ENCODE results near the gene HIVEP3. TPM values are rescaled to one million over a fixed set of nuclear protein-coding genes. Genes with fewer than 3 reads are reported as not detected.
A peak's percentile ranks its signal among the peaks of the same experiment; 100 is the strongest.

HIVEP3 gene
- total RNA-seq, 1 experiment from 2014 or later = 11.0 TPM

DNA sequence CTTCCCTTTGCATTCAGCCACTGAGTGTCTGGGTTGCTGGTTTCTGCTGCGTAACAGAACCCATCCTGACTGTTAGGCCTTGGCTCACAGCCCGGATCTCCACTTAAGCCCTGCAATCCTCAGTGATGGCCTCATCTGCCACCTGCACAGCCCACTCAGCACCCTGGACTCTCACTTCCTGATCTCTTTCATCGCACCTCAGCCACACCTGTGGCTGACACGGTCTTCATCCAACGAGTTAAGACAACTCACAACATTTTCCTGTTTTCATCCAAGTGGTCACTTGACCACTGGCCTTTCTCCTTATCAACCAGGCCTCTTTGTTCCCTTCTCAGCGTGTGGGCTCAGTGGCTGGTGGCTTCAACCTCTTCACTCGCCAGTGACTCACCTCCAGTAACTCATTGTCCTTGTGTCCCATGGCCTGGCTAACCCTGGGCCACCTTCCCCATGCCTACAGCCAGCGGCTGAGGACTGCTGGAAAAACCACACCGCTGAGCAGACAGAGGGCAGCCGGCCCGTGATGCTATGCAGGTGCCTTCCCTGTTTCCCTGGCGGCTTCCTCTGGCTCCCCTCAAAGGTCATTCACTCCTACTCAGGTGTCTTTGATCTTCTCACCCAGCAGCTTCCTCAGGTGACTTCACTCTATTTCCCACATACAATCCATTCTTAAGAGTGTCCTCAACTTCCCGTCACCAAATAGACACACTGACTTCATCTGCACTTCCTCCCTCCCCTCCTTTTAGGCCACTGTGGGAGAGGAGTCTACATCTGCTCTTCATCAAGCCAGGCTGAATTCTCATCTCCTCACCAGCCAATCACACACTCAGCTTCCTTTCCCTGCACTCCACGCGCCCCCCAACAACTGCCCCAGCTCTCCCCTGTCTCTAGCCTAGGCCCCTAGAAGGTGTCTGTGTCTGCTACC lies 414.3 kb downstream of the HIVEP3 start:
- CTCF ChIA-PET = interaction anchor here (0.7 kb wide), 1 partner anchor 122 kb away, joined by 3 read pairs; no protein-coding TSS in a partner anchor
- DNase-seq = peak; percentile 81 to 96
- no peaks in the 10 kb centered on the region for H3K9me3 ChIP-seq (ENCODE audit: insufficient read depth, low read depth)
- H4K20me1 ChIP-seq (ENCODE audit: insufficient read depth) = no peaks in the 10 kb centered on the region; the same call in 1 of the 2 replicates
- H3K4me2 ChIP-seq = peak overlapping the region; percentile 43
- TF ChIP-seq, protein P1, sequence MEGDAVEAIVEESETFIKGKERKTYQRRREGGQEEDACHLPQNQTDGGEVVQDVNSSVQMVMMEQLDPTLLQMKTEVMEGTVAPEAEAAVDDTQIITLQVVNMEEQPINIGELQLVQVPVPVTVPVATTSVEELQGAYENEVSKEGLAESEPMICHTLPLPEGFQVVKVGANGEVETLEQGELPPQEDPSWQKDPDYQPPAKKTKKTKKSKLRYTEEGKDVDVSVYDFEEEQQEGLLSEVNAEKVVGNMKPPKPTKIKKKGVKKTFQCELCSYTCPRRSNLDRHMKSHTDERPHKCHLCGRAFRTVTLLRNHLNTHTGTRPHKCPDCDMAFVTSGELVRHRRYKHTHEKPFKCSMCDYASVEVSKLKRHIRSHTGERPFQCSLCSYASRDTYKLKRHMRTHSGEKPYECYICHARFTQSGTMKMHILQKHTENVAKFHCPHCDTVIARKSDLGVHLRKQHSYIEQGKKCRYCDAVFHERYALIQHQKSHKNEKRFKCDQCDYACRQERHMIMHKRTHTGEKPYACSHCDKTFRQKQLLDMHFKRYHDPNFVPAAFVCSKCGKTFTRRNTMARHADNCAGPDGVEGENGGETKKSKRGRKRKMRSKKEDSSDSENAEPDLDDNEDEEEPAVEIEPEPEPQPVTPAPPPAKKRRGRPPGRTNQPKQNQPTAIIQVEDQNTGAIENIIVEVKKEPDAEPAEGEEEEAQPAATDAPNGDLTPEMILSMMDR (conservative IDR thresholded peaks at IDR 0.05) = no peak
- TF ChIP-seq EZH2 (IDR thresholded peaks at IDR 0.05; ENCODE audit: low read depth) = no peak
- H3F3A ChIP-seq (ENCODE audit: insufficient read depth, low read depth) = peaks cover 55% of the 10 kb centered on the region
- H3K4me3 ChIP-seq = no peak overlapping the region
- H3K79me2 ChIP-seq (ENCODE audit: low read depth) = no peaks in the 10 kb centered on the region
- H3K36me3 ChIP-seq (ENCODE audit: low read depth) = no peaks in the 10 kb centered on the region
- no TSS peak for BruUV-seq (replicated peaks)
- no peaks in the 10 kb centered on the region for H3K27me3 ChIP-seq (ENCODE audit: insufficient read depth, low read depth)
- H2AFZ ChIP-seq = 0 out of 2 replicates have a peak overlapping the region, but pooled peaks have one; percentile 4
- H3K4me1 ChIP-seq (replicated peaks; ENCODE audit: insufficient read depth) = peaks cover 63% of the 10 kb centered on the region
- H3K9me2 ChIP-seq (ENCODE audit: insufficient read depth) = no peaks in the 10 kb centered on the region
- intact Hi-C loops (cut with micrococcal nuclease; ENCODE audit: unreplicated experiment) = loop anchor here (1.0 kb wide), 1 partner anchor 10 kb away; no protein-coding TSS in a partner anchor
- POLR2A ChIA-PET (ENCODE audit: unreplicated experiment) = no interaction called here
- peak overlapping the region; percentile 78 for H3K27ac ChIP-seq

DNA sequence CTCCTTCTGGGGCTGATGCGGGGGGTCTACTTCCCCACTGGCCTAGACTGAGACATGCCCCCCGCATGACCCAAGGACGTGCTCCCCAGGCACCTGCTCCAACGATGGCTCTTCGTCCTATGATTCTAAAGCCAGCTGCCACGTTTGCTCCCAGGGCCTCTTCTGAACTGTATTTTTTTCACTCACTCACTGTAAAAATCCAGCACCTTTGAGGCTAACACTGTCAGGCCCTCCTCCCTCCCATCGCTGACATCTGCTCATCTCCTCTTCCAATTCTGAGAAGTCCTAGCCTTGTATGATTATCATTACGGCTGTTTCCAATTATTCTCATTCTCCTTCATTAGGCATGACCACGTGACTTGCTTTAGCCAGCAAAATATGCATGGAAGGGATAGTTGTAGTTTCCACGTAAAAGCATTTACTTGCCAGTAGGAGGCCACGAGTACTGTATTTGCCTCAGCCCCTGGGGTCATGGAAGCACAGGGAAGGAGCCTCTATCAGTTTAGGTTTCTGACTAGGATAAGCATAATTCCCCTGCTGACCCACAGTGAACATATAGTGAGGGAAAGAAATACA lies 415.1 kb downstream of the HIVEP3 start:
- Histone ChIP-seq H3K9me3 (ENCODE audit: insufficient read depth, low read depth) (no peaks in the 10 kb centered on the region), H3K4me1 (replicated peaks; ENCODE audit: insufficient read depth) (peaks cover 70% of the 10 kb centered on the region), H4K20me1 (ENCODE audit: insufficient read depth) (no peaks in the 10 kb centered on the region), H3K27ac (peak overlapping the region; percentile 78), H3K9me2 (ENCODE audit: insufficient read depth) (no peaks in the 10 kb centered on the region), H3K36me3 (ENCODE audit: low read depth) (no peaks in the 10 kb centered on the region), H3F3A (ENCODE audit: insufficient read depth, low read depth) (peaks cover 58% of the 10 kb centered on the region), H3K4me3 (no peak overlapping the region), H3K27me3 (ENCODE audit: insufficient read depth, low read depth) (no peaks in the 10 kb centered on the region), H3K79me2 (ENCODE audit: low read depth) (no peaks in the 10 kb centered on the region), H2AFZ (no peak overlapping the region), H3K4me2 (peak overlapping the region; percentile 43; the same call in 1 of the 2 replicates)
- DNase-seq = no peak
- POLR2A ChIA-PET (ENCODE audit: unreplicated experiment) = no interaction called here
- intact Hi-C loops (cut with micrococcal nuclease; ENCODE audit: unreplicated experiment) = loop anchor here (1.0 kb wide), 1 partner anchor 11 kb away; no protein-coding TSS in a partner anchor
- CTCF ChIA-PET = interaction anchor here (0.7 kb wide), 1 partner anchor 35 kb away, joined by 3 read pairs; no protein-coding TSS in a partner anchor
- no peak for TF ChIP-seq EZH2 (IDR thresholded peaks at IDR 0.05; ENCODE audit: low read depth)
- TF ChIP-seq, protein P1 (conservative IDR thresholded peaks at IDR 0.05) = no peak
- BruUV-seq (replicated peaks) = no TSS peak

DNA sequence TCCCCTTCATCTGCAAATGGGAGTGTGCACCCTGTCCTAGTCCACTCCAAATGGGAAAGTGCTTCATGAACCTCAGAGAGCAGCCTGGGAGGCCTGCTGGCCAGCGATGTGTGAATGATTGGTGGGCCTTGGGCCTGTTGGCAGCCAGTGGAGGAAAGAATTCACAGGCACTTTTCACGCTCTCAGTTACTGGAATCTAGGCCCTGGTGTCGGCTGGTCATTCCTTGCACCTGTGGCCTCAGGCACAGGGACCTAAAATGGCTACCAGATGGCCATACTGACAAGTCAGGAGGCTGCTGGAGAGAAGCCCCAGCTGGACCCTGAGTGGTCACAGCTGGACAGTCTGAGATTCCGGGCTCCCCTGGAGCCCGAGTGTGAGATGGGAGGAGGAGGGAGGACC lies 415.8 kb downstream of the HIVEP3 start:
- DNase-seq = no peak
- no peaks in the 10 kb centered on the region for H3K36me3 ChIP-seq (ENCODE audit: low read depth)
- BruUV-seq (replicated peaks) = no TSS peak
- no peaks in the 10 kb centered on the region for H3K79me2 ChIP-seq (ENCODE audit: low read depth)
- H3K9me3 ChIP-seq (ENCODE audit: insufficient read depth, low read depth) = no peaks in the 10 kb centered on the region
- H3K4me1 ChIP-seq (replicated peaks; ENCODE audit: insufficient read depth) = peaks cover 77% of the 10 kb centered on the region
- no peak overlapping the region for H3K4me2 ChIP-seq
- no peaks in the 10 kb centered on the region for H3K9me2 ChIP-seq (ENCODE audit: insufficient read depth)
- intact Hi-C loops (cut with micrococcal nuclease; ENCODE audit: unreplicated experiment) = no loop called here
- TF ChIP-seq, protein P1 (conservative IDR thresholded peaks at IDR 0.05) = no peak
- TF ChIP-seq EZH2 (IDR thresholded peaks at IDR 0.05; ENCODE audit: low read depth) = no peak
- CTCF ChIA-PET = no interaction called here
- H3K27me3 ChIP-seq (ENCODE audit: insufficient read depth, low read depth) = no peaks in the 10 kb centered on the region
- POLR2A ChIA-PET (ENCODE audit: unreplicated experiment) = no interaction called here
- no peaks in the 10 kb centered on the region for H4K20me1 ChIP-seq (ENCODE audit: insufficient read depth)
- H2AFZ ChIP-seq = no peak overlapping the region
- H3K4me3 ChIP-seq = no peak overlapping the region
- peaks cover 62% of the 10 kb centered on the region for H3F3A ChIP-seq (ENCODE audit: insufficient read depth, low read depth)
- H3K27ac ChIP-seq = peak overlapping the region; percentile 78
